ENCODE results near the gene PRPF31. TPM values are rescaled to one million over a fixed set of nuclear protein-coding genes. Genes with fewer than 3 reads are reported as not detected.

PRPF31 gene
- total and polyA plus RNA-seq, 2 donors = 22.5 to 67.7 TPM

GRCh38 chr19:54156490-54156889 lies 40.9 kb downstream of the PRPF31 start:
- peaks cover 12% of the 10 kb centered on the region for H3K36me3 ChIP-seq (ENCODE audit: insufficient read depth)
- 77% methylated on average over 11 of the region's 11 CpGs for WGBS
- no peak for DNase-seq (ENCODE audit: extremely low spot score)
- no peak overlapping the region for H3K27ac ChIP-seq (ENCODE audit: low read depth)
- no peaks in the 10 kb centered on the region for H3K4me1 ChIP-seq (ENCODE audit: insufficient read depth)
- no peak overlapping the region for H3K4me3 ChIP-seq (ENCODE audit: low read depth, low read length)

GRCh38 chr19:54156953-54157352 lies 41.4 kb downstream of the PRPF31 start:
- no peak for DNase-seq (ENCODE audit: extremely low spot score)
- WGBS = 91% methylated on average over 3 of the region's 3 CpGs
- Histone ChIP-seq H3K36me3 (ENCODE audit: insufficient read depth) (peaks cover 12% of the 10 kb centered on the region), H3K4me1 (ENCODE audit: insufficient read depth) (no peaks in the 10 kb centered on the region), H3K27ac (ENCODE audit: low read depth) (no peak overlapping the region), H3K4me3 (ENCODE audit: low read depth, low read length) (no peak overlapping the region)

- Histone ChIP-seq H3K27ac (ENCODE audit: low read depth) (peak overlapping the region; percentile 93), H3K4me3 (ENCODE audit: low read depth, low read length) (peak overlapping the region; percentile 43), H3K4me1 (ENCODE audit: insufficient read depth) (no peaks in the 10 kb centered on the region), H3K36me3 (ENCODE audit: insufficient read depth) (peaks cover 6% of the 10 kb centered on the region)
- WGBS = 9% methylated on average over 19 of the region's 19 CpGs
- no peak for DNase-seq (ENCODE audit: extremely low spot score)
These were observed 43.3 kb downstream of the PRPF31 start for GRCh38 chr19:54158812-54159351.

DNA sequence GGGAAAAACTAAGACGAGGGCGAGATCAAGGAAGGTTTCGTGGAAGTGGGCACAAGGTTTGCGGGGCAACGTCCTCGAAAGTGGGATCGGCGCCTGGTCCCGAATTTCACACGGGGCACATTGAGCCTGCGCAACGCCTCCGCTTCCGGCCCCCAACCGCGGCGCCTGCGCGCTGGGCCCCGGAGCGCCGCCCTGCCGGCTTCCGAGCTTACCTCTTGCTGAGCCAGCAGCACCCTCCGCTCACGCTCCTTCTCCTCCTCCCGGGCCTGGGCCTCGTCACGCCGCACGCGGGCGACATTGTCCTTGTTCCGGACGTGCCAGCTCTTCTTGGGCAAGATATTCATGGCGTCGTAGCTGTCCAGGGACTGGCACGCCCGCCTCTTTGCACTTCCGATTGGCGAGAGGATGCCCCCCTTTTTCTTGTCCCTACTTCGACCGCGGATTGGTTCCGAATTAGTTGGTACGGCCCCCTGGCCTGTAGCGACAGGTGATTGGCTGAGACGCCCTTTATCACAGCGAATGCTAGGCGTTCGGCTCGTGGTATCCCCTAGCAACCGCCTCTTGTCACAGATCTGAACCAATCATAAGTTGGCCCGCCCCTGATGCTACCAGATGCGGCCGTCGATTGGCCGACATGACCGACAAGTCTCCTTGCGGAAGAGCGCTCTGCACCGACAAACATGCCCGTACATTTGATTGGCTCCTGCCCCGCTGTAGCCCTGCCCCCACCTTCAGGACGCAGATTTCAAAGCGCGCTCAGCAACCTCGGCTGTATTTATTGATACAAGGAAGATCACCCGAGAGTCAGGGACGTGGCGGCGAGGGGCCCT lies 44.0 kb downstream of the PRPF31 start, which contains the start of gene LENG1:
Gene LENG1, minus strand, starts transcription at position 370 of the 830 bp plus-strand sequence. Its CDS starts 26 bp downstream, at position 344.
- under 1% methylated on average over 72 of the region's 72 CpGs for WGBS
- peak; percentile 100 for DNase-seq (ENCODE audit: extremely low spot score)
- peaks cover 6% of the 10 kb centered on the region for H3K36me3 ChIP-seq (ENCODE audit: insufficient read depth)

GRCh38 chr19:54160182-54160811 lies 44.7 kb downstream of the PRPF31 start:
- Histone ChIP-seq H3K27ac (ENCODE audit: low read depth) (peak overlapping the region; percentile 61), H3K36me3 (ENCODE audit: insufficient read depth) (peaks cover 2% of the 10 kb centered on the region), H3K4me3 (ENCODE audit: low read depth, low read length) (peak overlapping the region; percentile 27), H3K4me1 (ENCODE audit: insufficient read depth) (no peaks in the 10 kb centered on the region)
- 2% methylated on average over 28 of the region's 28 CpGs for WGBS
- DNase-seq (ENCODE audit: extremely low spot score) = no peak

More for the DNA sequence above, 44.0 kb downstream of the PRPF31 start, which contains the start of gene LENG1:
- peak within 1 kb of the TSS; percentile 93 for H3K27ac ChIP-seq (ENCODE audit: low read depth)
- no peaks in the 10 kb centered on the region for H3K4me1 ChIP-seq (ENCODE audit: insufficient read depth)
- H3K4me3 ChIP-seq (ENCODE audit: low read depth, low read length) = peak within 1 kb of the TSS; percentile 43

- Histone ChIP-seq H3K36me3 (ENCODE audit: insufficient read depth) (peaks cover 2% of the 10 kb centered on the region), H3K4me3 (ENCODE audit: low read depth, low read length) (no peak overlapping the region), H3K4me1 (ENCODE audit: insufficient read depth) (no peaks in the 10 kb centered on the region), H3K27ac (ENCODE audit: low read depth) (no peak overlapping the region)
- 36% methylated on average over 13 of the region's 13 CpGs for WGBS
- DNase-seq (ENCODE audit: extremely low spot score) = no peak
These were observed 45.3 kb downstream of the PRPF31 start for GRCh38 chr19:54160854-54161253.

DNA sequence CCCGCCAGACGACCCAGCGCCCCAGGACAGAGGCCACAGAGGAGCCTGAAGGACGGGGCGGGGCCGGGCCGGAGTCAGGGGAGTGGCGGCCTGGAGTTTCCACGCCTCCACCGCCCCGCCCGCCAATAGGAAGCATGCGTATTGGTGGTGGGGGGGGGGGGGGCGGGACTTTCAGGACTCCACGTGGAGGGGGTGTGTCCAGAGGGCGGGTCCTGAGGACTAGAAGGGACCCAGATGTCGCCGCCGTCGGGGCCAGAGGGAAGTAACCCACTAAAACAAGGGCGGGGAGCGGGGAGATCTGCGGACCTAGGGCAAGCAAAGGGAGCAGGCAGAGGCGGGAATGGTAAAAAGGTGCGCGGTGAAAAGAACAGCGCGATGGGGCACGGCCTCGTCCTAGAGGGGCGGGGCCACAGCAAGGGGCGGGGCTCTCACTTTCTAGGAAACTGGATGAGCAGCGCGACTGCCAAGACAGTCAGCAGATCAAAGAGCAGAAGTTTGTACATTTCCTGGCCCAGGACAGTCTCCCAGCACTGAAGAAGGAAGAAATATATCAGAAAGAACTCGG lies 46.8 kb downstream of the PRPF31 start:
- Histone ChIP-seq H3K36me3 (ENCODE audit: insufficient read depth) (no peaks in the 10 kb centered on the region), H3K4me1 (ENCODE audit: insufficient read depth) (no peaks in the 10 kb centered on the region), H3K4me3 (ENCODE audit: low read depth, low read length) (peak overlapping the region; percentile 24), H3K27ac (ENCODE audit: low read depth) (no peak overlapping the region)
- WGBS = 3% methylated on average over 35 of the region's 35 CpGs
- DNase-seq (ENCODE audit: extremely low spot score) = no peak

DNA sequence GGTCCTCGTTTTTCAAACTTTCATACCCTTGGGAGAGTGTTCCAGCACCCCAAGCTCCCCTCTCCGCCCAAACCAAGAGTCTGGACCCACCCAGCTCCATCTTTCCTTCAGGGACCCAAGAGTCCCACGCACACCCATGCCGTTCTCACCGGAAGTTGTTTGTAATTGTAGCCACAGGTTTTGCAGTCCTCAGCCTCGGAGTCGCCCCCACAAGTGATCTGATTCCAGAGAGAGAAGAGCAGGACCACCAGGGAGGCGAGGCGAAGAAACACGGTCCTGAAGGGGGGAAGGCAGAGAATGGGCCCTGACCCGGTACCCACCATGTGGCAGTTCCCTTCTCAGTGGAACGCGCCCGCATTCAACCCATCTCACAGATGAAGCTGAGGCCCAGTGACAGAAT lies 47.3 kb downstream of the PRPF31 start:
- no peak for DNase-seq (ENCODE audit: extremely low spot score)
- Histone ChIP-seq H3K27ac (ENCODE audit: low read depth) (no peak overlapping the region), H3K4me1 (ENCODE audit: insufficient read depth) (no peaks in the 10 kb centered on the region), H3K36me3 (ENCODE audit: insufficient read depth) (no peaks in the 10 kb centered on the region), H3K4me3 (ENCODE audit: low read depth, low read length) (no peak overlapping the region)
- 65% methylated on average over 14 of the region's 14 CpGs for WGBS

DNA sequence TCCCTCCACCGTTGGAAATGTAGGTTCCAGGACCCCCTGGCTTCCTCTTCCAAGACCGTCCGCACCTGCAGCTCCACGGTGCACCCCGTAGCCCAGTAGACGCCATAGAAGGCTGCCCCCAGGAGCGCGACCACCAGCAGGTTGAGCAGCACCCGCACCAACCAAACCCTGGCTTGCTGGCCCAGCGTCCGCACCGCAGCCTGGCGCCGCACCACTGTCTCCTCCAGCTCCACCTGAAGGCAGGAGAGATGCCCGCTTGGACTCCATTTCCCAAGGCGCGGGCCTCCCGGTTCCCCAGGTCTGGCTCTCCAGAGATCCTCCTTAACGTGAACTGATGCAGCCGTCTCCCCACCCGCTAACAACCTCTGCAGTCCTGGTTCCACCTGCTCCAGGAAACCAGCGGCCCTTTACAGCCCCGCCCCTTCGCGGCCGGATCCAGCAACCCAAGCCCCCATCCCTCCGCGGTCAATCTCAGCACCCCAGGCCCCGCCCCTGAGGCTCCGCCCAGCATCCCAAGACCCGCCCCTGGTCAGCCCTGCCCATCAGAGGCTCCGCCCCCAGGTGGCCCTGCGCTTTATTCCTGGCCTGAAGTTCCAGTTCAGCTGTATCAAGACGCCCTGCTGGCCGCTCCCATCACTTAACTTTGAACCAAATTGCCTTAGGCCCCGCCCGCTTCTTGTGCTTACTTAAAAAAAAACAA lies 49.0 kb downstream of the PRPF31 start:
- Histone ChIP-seq H3K4me3 (ENCODE audit: low read depth, low read length) (no peak overlapping the region), H3K27ac (ENCODE audit: low read depth) (no peak overlapping the region), H3K36me3 (ENCODE audit: insufficient read depth) (no peaks in the 10 kb centered on the region), H3K4me1 (ENCODE audit: insufficient read depth) (no peaks in the 10 kb centered on the region)
- DNase-seq (ENCODE audit: extremely low spot score) = no peak
- 10% methylated on average over 37 of the region's 37 CpGs for WGBS

DNA sequence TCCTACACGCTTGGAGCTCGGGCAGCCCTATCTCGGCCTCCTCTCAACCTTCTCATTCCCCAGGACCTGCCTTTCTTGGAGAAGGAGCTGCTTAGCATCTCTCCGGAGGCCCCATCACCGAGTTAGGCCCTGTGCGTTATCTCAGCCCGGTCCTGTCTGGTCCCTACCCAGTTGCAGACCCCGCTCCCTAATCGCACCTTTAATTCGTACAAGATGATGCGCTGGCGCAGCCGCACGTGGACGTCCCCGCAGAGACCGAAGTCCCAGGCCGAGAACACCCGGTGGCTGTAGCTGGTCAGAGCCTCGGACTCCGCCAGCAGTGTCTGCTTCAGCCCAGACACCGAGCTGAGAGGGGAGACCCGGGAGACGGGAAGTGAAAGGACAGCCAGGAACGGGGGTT lies 49.7 kb downstream of the PRPF31 start:
- 90% methylated on average over 25 of the region's 25 CpGs for WGBS
- DNase-seq (ENCODE audit: extremely low spot score) = no peak
- Histone ChIP-seq H3K4me3 (ENCODE audit: low read depth, low read length) (no peak overlapping the region), H3K27ac (ENCODE audit: low read depth) (no peak overlapping the region), H3K36me3 (ENCODE audit: insufficient read depth) (no peaks in the 10 kb centered on the region), H3K4me1 (ENCODE audit: insufficient read depth) (no peaks in the 10 kb centered on the region)

- Histone ChIP-seq H3K27ac (ENCODE audit: low read depth) (no peak overlapping the region), H3K36me3 (ENCODE audit: insufficient read depth) (no peaks in the 10 kb centered on the region), H3K4me3 (ENCODE audit: low read depth, low read length) (no peak overlapping the region), H3K4me1 (ENCODE audit: insufficient read depth) (no peaks in the 10 kb centered on the region)
- DNase-seq (ENCODE audit: extremely low spot score) = no peak
- 27% methylated on average over 25 of the region's 25 CpGs for WGBS
These were observed 52.8 kb downstream of the PRPF31 start for GRCh38 chr19:54168174-54168917.

DNA sequence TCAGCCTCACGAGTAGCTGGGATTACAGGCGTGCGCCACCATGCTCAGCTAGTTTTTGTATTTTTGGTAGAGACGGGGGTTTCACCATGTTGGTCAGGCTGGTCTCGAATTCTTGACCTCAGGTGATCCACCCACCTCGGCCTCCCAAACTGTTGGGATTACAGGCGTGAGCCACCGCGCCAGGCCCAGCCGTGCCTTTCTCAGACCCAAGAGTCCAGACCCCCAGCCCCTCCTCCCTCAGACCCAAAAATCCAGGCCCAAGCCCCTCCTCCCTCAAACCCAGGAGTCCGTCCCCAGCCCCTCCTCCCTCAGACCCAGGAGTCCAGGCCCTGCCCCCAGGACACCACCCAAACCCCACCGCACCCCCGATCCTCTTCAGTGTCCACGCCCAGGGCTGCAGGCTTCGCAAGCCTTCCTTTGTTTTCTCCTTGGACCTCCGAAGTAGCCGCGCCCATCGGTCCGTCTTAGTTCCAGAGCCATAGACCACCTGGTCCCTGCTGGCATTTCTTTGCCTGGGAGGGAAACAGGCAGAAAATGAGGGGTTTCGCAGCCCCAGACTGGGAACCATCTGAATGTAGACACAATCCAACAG lies 53.7 kb downstream of the PRPF31 start:
- H3K4me3 ChIP-seq (ENCODE audit: low read depth, low read length) = no peak overlapping the region
- DNase-seq (ENCODE audit: extremely low spot score) = no peak
- WGBS = 85% methylated on average over 21 of the region's 21 CpGs
- no peak overlapping the region for H3K27ac ChIP-seq (ENCODE audit: low read depth)
- H3K4me1 ChIP-seq (ENCODE audit: insufficient read depth) = no peaks in the 10 kb centered on the region
- no peaks in the 10 kb centered on the region for H3K36me3 ChIP-seq (ENCODE audit: insufficient read depth)

Measured in urinary bladder (tissue), 4 donors.